Large intestine (tissue), 3 donors: Measurements from ENCODE around the gene C14orf93. TPM values are rescaled to one million over a fixed set of nuclear protein-coding genes. Genes with fewer than 3 reads are reported as not detected.

Experiments
- DNase-seq, 2 donors: peaks; one replicate each; pipeline versions ENCODE4 v3.0.0 to v3.0.0-alpha.2; 2013
- H3K27ac ChIP-seq: one replicate; pipeline ENCODE4 v1.5.1; 2013; ENCODE audit warnings: low read length
- H3K27me3 ChIP-seq: 2 replicates; pipeline ENCODE4 v1.6.1; 2013; ENCODE audit warnings: low read length; ENCODE audit not compliant: control insufficient read depth, insufficient read depth
- H3K36me3 ChIP-seq: 2 replicates; pipeline ENCODE4 v1.6.1; 2013; ENCODE audit warnings: low read length; ENCODE audit not compliant: control insufficient read depth, insufficient read depth
- H3K4me1 ChIP-seq: one replicate; pipeline ENCODE4 v1.6.1; 2013; ENCODE audit warnings: low read length; ENCODE audit not compliant: control insufficient read depth, insufficient read depth
- H3K4me3 ChIP-seq: one replicate; pipeline ENCODE4 v1.5.1; 2013; ENCODE audit warnings: low read length
- H3K9me3 ChIP-seq: one replicate; pipeline ENCODE4 v1.6.1; 2013; ENCODE audit warnings: mild to moderate bottlenecking, low read depth, low read length, moderate library complexity; ENCODE audit not compliant: control insufficient read depth
- WGBS: methylation state at CpG from one replicate; pipeline ENCODE4 v1.1.5; 2013; ENCODE audit warnings: low lambda C conversion rate; ENCODE audit not compliant: insufficient coverage; 5-methylcytosine and 5-hydroxymethylcytosine counted together
- polyA plus RNA-seq: library from polyadenylated mRNA; unstranded; fragments of 120-200 nt; gene quantifications from one replicate; pipeline ENCODE4 v1.2.1, GENCODE V29; 2013

C14orf93 gene
- polyA plus RNA-seq, 1 donor = 15.1 TPM

DNA sequence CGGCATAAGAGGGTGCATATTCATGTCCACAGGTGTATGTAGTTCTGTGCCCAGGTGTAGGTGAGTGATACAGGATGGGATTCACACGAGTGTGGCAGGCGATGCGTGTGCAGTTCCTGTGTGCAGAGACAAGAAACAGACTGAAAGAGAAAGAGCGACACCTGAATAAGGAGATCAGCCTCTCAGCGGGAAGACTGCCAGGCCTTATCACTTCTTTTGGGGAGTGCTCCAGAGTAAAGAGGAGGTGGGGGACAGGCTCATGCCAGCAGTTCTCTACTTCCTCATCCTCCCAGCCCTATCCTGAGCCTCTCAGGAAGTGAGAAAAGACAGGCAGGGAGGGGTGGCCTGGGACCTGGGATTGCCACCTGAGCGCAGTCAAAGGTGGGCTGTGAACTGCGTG is 34.9 kb upstream of the C14orf93 start:
- Histone ChIP-seq H3K36me3 (no peaks in the 10 kb centered on the region), H3K27ac (no peak overlapping the region), H3K27me3 (no peaks in the 10 kb centered on the region), H3K4me1 (no peaks in the 10 kb centered on the region), H3K4me3 (no peak overlapping the region), H3K9me3 (peaks cover 3% of the 10 kb centered on the region)
- no peak for DNase-seq
- WGBS = no CpG with 5 or more reads among the region's 8 CpGs

DNA sequence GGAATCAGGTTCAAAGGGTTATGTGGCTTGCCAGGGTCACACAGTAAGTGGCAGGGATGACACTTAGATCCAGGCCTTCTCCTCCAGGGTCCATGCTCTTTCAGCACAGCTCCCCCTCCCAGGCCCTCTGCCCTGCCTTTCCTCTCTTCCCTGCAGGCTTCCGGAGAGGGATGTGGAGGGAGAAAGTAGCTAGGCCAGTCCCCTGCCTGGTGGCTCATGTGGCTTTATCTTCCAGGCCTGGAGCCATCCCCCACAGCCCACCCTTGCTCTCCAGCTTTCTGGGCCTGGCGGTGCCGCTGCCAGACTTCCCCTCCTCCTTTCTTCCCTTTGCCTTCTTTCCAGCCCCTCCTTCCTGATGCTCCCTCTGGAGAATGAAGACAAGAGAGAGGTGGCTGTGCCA is 33.8 kb upstream of the C14orf93 start:
- Histone ChIP-seq H3K4me1 (no peaks in the 10 kb centered on the region), H3K27ac (no peak overlapping the region), H3K36me3 (no peaks in the 10 kb centered on the region), H3K27me3 (no peaks in the 10 kb centered on the region), H3K4me3 (no peak overlapping the region), H3K9me3 (peaks cover 3% of the 10 kb centered on the region)
- no peak for DNase-seq
- no CpG with 5 or more reads among the region's 3 CpGs for WGBS

DNA sequence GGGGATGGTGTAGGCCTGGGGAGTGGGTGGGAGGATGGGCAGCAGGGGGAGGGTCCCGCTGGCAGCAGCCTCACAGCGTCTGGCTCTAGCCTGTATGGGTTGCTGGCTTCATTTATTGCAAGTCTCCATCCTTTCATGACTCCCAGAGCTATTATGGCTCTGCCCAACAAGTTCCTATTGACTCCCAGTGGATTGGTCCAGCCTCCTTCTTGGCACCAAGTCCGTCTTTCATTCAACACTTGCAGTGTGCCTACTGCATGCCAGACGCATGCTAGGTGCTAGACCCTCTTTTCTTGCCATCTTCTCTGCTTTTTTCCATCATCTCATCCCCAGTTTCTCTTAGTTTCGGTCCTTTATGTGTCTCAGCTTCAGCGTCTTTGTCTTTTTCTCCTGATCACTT is 33.2 kb upstream of the C14orf93 start:
- H3K4me3 ChIP-seq = no peak overlapping the region
- H3K9me3 ChIP-seq = peaks cover under 1% of the 10 kb centered on the region
- H3K36me3 ChIP-seq = no peaks in the 10 kb centered on the region
- DNase-seq = no peak
- no peaks in the 10 kb centered on the region for H3K4me1 ChIP-seq
- no peak overlapping the region for H3K27ac ChIP-seq
- no CpG with 5 or more reads among the region's 6 CpGs for WGBS
- H3K27me3 ChIP-seq = no peaks in the 10 kb centered on the region

DNA sequence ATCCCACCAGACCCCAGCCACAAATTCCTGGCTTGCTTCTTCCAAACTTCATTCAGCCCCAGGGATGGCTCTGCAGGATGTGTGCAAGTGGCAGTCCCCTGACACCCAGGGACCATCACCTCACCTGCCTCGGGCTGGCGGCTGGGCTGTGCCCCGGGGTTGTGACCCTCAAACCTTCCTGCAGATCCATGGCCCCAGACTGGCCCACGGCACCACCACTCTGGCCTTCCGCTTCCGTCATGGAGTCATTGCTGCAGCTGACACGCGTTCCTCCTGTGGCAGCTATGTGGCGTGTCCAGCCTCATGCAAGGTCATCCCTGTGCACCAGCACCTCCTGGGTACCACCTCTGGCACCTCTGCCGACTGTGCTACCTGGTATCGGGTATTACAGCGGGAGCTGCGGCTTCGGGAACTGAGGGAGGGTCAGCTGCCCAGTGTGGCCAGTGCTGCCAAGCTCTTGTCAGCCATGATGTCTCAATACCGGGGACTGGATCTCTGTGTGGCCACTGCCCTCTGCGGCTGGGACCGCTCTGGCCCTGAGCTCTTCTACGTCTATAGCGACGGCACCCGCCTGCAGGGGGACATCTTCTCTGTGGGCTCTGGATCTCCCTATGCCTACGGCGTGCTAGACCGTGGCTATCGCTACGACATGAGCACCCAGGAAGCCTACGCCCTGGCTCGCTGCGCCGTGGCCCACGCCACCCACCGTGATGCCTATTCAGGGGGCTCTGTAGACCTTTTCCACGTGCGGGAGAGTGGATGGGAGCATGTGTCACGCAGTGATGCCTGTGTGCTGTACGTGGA is 32.4 kb upstream of the C14orf93 start, which contains the start of gene PSMB11:
TSS of gene PSMB11 (plus strand) at position 51 of the 804 bp plus-strand sequence. CDS start at position 65, 14 bp downstream.
- Histone ChIP-seq H3K9me3 (no peaks in the 10 kb centered on the region), H3K27ac (no peak within 1 kb of the TSS), H3K27me3 (no peaks in the 10 kb centered on the region), H3K36me3 (no peaks in the 10 kb centered on the region), H3K4me3 (no peak within 1 kb of the TSS), H3K4me1 (no peaks in the 10 kb centered on the region)
- DNase-seq = no peak
- no CpG with 5 or more reads among the region's 36 CpGs for WGBS

DNA sequence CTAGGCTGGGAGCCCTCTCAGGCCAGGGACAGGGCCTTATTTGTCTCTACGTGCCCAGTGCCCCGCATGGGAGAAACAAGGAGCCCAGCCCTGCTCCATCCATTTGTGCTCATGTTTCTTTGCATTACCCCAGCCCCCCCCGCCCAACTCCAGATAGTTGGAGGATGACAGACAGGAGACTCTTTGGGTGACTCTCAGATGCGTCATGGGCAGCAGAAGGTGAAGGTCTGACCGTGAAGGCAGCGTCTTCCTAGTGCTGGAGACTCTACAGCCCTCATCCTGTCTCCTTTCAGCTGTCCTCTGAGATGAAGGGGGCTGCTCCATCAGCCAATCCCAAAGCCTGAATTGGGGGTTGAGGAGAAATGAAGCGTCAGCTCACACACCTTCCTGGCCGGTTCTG is 31.8 kb upstream of the C14orf93 start:
- Histone ChIP-seq H3K4me1 (no peaks in the 10 kb centered on the region), H3K9me3 (no peaks in the 10 kb centered on the region), H3K36me3 (no peaks in the 10 kb centered on the region), H3K27ac (no peak overlapping the region), H3K27me3 (no peaks in the 10 kb centered on the region), H3K4me3 (no peak overlapping the region)
- DNase-seq = no peak
- no CpG with 5 or more reads among the region's 8 CpGs for WGBS

DNA sequence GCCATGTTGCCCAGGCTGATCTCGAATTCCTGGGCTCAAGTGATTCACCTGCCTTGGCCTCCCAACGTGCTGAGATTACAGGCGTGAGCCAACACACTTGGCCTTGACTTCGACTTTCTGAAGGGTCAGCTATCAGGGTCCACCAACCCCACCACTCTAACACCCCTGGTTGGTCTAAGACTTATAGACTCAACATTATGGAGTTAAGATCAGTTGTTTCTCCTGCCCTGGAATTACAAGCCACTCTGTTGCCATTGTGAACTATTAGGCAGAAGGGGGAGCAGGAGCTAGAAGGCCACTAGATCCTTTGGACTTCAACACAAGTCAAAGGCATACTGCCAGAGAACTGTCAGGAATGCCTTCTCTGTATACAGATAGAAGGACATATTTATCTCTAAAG is 30.2 kb upstream of the C14orf93 start:
- Histone ChIP-seq H3K36me3 (no peaks in the 10 kb centered on the region), H3K9me3 (no peaks in the 10 kb centered on the region), H3K4me3 (no peak overlapping the region), H3K27ac (no peak overlapping the region), H3K4me1 (no peaks in the 10 kb centered on the region), H3K27me3 (no peaks in the 10 kb centered on the region)
- no CpG with 5 or more reads among the region's 4 CpGs for WGBS
- no peak for DNase-seq

DNA sequence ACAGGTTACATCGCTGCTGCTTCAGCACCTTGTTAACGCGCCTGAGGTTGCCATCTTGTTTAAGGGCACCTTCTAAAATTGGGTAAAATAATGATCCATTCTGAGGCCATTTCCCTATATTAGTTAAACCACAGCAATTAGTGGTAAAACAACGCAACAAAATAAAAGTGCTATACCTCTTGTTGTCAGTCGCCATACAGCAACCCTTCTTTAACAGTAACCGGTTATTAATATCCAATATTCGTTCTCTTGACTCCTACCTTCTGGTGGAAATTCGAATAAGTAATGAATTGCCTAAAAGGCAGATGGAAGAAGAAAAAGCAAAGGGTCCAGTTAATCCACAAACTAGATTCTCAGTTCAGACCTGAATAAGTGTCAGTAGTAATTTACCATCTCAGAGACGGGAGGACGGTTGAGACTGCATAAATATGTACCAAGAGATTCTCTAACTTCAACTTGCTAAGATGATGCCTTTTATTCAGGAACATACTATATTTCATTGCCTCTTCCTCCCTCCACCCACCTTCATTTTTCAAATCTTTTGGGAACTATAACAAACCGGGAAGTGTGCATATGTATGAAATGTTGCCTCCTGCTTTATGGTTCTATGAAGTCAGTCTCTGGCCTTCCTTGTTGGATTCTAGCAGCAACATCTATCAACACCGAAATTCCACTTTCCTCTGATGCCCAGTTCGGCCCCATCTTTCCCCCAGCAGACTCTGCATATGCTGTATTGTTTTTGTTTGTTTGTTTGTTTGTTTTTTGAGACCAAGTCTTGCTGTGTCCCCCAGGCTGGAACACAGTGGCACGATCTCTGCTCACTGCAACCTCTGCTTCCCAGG is 25.6 kb upstream of the C14orf93 start:
- H3K36me3 ChIP-seq = peaks cover 26% of the 10 kb centered on the region
- WGBS = 0% methylated on average over 2 of the region's 14 CpGs

DNA sequence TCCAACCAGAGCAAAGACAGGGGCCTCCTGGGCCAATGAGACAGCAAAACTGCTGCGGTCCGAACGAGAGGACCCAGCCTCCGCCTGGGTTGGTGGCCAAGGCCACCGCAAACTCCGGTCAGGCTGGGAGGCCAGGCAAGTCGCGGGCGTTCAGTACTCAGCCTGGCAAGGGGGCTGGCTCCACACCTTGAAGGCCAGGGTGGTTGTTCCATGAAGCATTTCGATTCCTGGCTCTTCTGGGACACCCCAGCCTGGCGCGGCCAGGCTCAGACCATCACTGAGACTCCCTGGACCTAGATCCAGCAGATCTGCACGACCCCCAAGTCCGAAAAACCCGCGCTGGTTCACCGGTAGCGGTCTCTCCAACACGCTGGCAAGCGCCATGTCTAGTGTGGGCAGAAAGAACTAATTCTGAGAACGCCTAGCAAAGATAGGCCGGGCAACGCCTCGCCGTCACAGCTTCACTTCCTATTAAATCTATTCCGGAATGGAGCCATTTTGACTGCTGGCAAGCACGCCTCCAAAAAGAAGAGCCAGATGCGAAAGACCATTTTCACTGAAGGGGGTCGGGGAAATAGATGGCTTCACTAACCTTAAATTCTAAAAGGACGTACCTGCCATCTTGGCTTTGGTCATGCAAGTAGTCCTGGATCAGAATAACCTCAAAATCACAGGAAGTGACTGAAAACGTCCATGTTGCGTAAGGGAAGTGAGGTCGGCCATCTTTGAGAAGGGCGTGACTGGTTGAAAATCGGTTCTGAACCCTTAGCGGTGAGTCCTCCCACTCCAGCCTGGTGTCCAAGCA is 24.8 kb upstream of the C14orf93 start, which contains the start of gene PSMB5:
TSS of gene PSMB5 (minus strand) at position 403 of the 805 bp plus-strand sequence. CDS start at position 384, 19 bp downstream.
- Histone ChIP-seq H3K36me3 (peaks cover 29% of the 10 kb centered on the region), H3K27ac (peak within 1 kb of the TSS; percentile 89), H3K27me3 (no peaks in the 10 kb centered on the region), H3K9me3 (no peaks in the 10 kb centered on the region), H3K4me1 (peaks cover 10% of the 10 kb centered on the region), H3K4me3 (peak within 1 kb of the TSS; percentile 91)
- WGBS = no CpG with 5 or more reads among the region's 36 CpGs
- peak; percentile 92 to 98 for DNase-seq

More for the DNA sequence above, 25.6 kb upstream of the C14orf93 start:
- Histone ChIP-seq H3K9me3 (no peaks in the 10 kb centered on the region), H3K27ac (peak overlapping the region; percentile 89), H3K4me3 (peak overlapping the region; percentile 91), H3K27me3 (no peaks in the 10 kb centered on the region), H3K4me1 (peaks cover 10% of the 10 kb centered on the region)
- no peak for DNase-seq

DNA sequence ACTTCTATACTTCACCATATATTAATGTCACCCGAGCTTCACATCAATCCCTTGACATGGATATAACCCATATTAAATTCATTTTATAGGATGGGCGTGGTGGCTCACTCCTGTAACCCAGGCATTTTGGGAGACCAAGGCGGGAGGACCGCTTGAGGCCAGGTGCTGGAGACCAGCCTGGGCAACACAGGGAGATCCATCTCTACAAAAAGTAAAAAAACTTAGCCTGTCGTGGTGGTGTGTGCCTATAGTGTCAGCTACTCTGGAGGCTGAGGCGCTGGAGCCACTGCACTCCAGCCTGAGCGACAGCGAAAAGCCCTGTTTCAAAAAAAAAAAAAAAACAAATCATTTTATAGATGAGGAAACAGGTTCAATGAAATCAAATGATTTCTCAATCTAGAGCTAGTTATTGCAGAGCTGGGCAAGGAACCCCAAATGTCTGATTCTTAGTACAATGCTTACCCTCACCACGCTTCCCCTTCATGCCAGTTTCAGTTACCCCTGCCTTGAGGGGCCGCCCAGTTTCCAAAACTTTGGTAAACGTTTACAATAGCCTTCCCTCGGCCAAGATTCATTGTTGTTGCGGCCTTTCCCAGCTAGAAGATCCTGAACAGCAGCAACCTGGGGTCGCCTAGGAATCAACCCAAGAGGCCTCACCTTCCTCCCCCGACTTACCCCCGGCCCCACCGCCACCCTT is 24.0 kb upstream of the C14orf93 start:
- WGBS = 90% methylated on average over 2 of the region's 17 CpGs
- no peaks in the 10 kb centered on the region for H3K27me3 ChIP-seq
- peaks cover 10% of the 10 kb centered on the region for H3K4me1 ChIP-seq
- DNase-seq = no peak
- H3K9me3 ChIP-seq = no peaks in the 10 kb centered on the region
- peak overlapping the region; percentile 89 for H3K27ac ChIP-seq
- peak overlapping the region; percentile 91 for H3K4me3 ChIP-seq
- H3K36me3 ChIP-seq = peaks cover 34% of the 10 kb centered on the region
